ENCODE data around the gene TSEN54. TPM values are rescaled to one million over a fixed set of nuclear protein-coding genes. Genes with fewer than 3 reads are reported as not detected.

TSEN54 gene
- total and polyA plus RNA-seq, 2 experiments from 2014 or later = 45.9 to 62.5 TPM

- no peak overlapping the region for H3K4me2 ChIP-seq
Measured at GRCh38 chr17:75491680-75492079, 24.6 kb upstream of the TSEN54 start.

GRCh38 chr17:75492555-75493168 is 23.7 kb upstream of the TSEN54 start:
- Mint-ChIP-seq H3K9me3 (no peaks in the 10 kb centered on the region), H3K4me1 (peaks cover 2% of the 10 kb centered on the region; the same call in 2 of the 3 replicates), H3K4me3 (no peak overlapping the region), H3K27me3 (ENCODE audit: insufficient read depth, low read depth, poor library complexity) (peaks cover 9% of the 10 kb centered on the region), H3K36me3 (ENCODE audit: low read depth) (peaks cover 3% of the 10 kb centered on the region; the same call in 1 of the 3 replicates), H3K27ac (peak overlapping the region; percentile 36; the same call in 1 of the 2 replicates)
- no peak overlapping the region for H2AFZ ChIP-seq
- no peaks in the 10 kb centered on the region for H3K4me1 ChIP-seq (ENCODE audit: insufficient read depth)
- no peaks in the 10 kb centered on the region for H4K20me1 ChIP-seq (replicated peaks; ENCODE audit: insufficient read depth)
- no peaks in the 10 kb centered on the region for H3F3A ChIP-seq (replicated peaks; ENCODE audit: low read depth)
- no peak for DNase-seq (ENCODE audit: low spot score)
- no peaks in the 10 kb centered on the region for H3K9me2 ChIP-seq (ENCODE audit: insufficient read depth)
- H3K27me3 ChIP-seq (ENCODE audit: insufficient read depth) = no peaks in the 10 kb centered on the region
- no peaks in the 10 kb centered on the region for H3K79me2 ChIP-seq (replicated peaks; ENCODE audit: insufficient read depth)
- H3K36me3 ChIP-seq (ENCODE audit: insufficient read depth) = no peaks in the 10 kb centered on the region
- TF ChIP-seq NANOG (IDR thresholded peaks at IDR 0.05; ENCODE audit: borderline replicate concordance) = no peak
- TF ChIP-seq CREB1 (CRISPR knock-in tag; IDR thresholded peaks at IDR 0.05; ENCODE audit: low read depth) = no peak
- no peak for TF ChIP-seq JUNB (IDR thresholded peaks at IDR 0.05; ENCODE audit: unreplicated experiment)
- TF ChIP-seq EZH2phosphoT487 (IDR thresholded peaks at IDR 0.05; ENCODE audit: unreplicated experiment) = no peak
- TF ChIP-seq, protein P1, sequence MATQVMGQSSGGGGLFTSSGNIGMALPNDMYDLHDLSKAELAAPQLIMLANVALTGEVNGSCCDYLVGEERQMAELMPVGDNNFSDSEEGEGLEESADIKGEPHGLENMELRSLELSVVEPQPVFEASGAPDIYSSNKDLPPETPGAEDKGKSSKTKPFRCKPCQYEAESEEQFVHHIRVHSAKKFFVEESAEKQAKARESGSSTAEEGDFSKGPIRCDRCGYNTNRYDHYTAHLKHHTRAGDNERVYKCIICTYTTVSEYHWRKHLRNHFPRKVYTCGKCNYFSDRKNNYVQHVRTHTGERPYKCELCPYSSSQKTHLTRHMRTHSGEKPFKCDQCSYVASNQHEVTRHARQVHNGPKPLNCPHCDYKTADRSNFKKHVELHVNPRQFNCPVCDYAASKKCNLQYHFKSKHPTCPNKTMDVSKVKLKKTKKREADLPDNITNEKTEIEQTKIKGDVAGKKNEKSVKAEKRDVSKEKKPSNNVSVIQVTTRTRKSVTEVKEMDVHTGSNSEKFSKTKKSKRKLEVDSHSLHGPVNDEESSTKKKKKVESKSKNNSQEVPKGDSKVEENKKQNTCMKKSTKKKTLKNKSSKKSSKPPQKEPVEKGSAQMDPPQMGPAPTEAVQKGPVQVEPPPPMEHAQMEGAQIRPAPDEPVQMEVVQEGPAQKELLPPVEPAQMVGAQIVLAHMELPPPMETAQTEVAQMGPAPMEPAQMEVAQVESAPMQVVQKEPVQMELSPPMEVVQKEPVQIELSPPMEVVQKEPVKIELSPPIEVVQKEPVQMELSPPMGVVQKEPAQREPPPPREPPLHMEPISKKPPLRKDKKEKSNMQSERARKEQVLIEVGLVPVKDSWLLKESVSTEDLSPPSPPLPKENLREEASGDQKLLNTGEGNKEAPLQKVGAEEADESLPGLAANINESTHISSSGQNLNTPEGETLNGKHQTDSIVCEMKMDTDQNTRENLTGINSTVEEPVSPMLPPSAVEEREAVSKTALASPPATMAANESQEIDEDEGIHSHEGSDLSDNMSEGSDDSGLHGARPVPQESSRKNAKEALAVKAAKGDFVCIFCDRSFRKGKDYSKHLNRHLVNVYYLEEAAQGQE (IDR thresholded peaks at IDR 0.05; ENCODE audit: unreplicated experiment) = no peak
- H3K27ac ChIP-seq (ENCODE audit: low read depth) = no peak overlapping the region
- no peak overlapping the region for H3K4me2 ChIP-seq
- ATAC-seq = no peak
- no peak overlapping the region for H3K4me3 ChIP-seq

More at GRCh38 chr17:75491680-75492079, 24.6 kb upstream of the TSEN54 start:
- H3K27me3 ChIP-seq (ENCODE audit: insufficient read depth) = no peaks in the 10 kb centered on the region
- Mint-ChIP-seq H3K9me3 (no peaks in the 10 kb centered on the region), H3K4me1 (peaks cover 9% of the 10 kb centered on the region), H3K36me3 (ENCODE audit: low read depth) (no peaks in the 10 kb centered on the region), H3K27me3 (ENCODE audit: insufficient read depth, low read depth, poor library complexity) (peaks cover 6% of the 10 kb centered on the region), H3K4me3 (no peak overlapping the region), H3K27ac (no peak overlapping the region)
- H3K4me3 ChIP-seq = no peak overlapping the region
- no peaks in the 10 kb centered on the region for H3K9me2 ChIP-seq (ENCODE audit: insufficient read depth)
- H2AFZ ChIP-seq = no peak overlapping the region
- TF ChIP-seq ZNF114 (CRISPR knock-in tag; IDR thresholded peaks at IDR 0.05) = no peak
- no peaks in the 10 kb centered on the region for H3K79me2 ChIP-seq (replicated peaks; ENCODE audit: insufficient read depth)
- ATAC-seq = no peak
- no peaks in the 10 kb centered on the region for H3K36me3 ChIP-seq (ENCODE audit: insufficient read depth)
- no peak overlapping the region for H3K27ac ChIP-seq (ENCODE audit: low read depth)
- no peak for DNase-seq (ENCODE audit: low spot score)
- no peaks in the 10 kb centered on the region for H3F3A ChIP-seq (replicated peaks; ENCODE audit: low read depth)
- H3K4me1 ChIP-seq (ENCODE audit: insufficient read depth) = no peaks in the 10 kb centered on the region
- H4K20me1 ChIP-seq (replicated peaks; ENCODE audit: insufficient read depth) = no peaks in the 10 kb centered on the region

Data from GM23338 (cell line).